MCF 10A (cell line): Measurements from ENCODE around the gene RPP30. TPM values are rescaled to one million over a fixed set of nuclear protein-coding genes. Genes with fewer than 3 reads are reported as not detected.

Source experiments
- BruUV-seq: library from RNA; stranded (reverse); fragments of 400-500 nt; replicated peaks from 2 replicates; lab custom pipeline; 2021; lab: Mats Ljungman, UMichigan
- CTCF ChIA-PET: fragments of 300-600 bp; sonication (Branson Sonifier 250); formaldehyde crosslinking; extraction: SDS; loops from one replicate; lab custom pipeline; 2021; ENCODE audit warnings: antibody characterized with exemption, inconsistent platforms; lab: Yijun Ruan, JAX
- POLR2A ChIA-PET: fragments of 300-600, 350-650 bp; sonication (Branson Sonifier 250); formaldehyde crosslinking; extraction: SDS; loops from one replicate; lab custom pipeline; 2020; ENCODE audit warnings: antibody characterized with exemption, inconsistent platforms; lab: Yijun Ruan, JAX
- DNase-seq: peaks from one replicate; pipeline ENCODE4 v3.0.0-alpha.2; 2018; ENCODE audit not compliant: unreplicated experiment
- H3K27ac Mint-ChIP-seq: one replicate; pipeline ENCODE4 v1.8.0; 2022; ENCODE audit warnings: mild to moderate bottlenecking, low read depth, mixed read lengths; ENCODE audit not compliant: unreplicated experiment
- H3K27me3 Mint-ChIP-seq: one replicate; pipeline ENCODE4 v1.8.0; 2022; ENCODE audit warnings: mixed read lengths; ENCODE audit not compliant: insufficient read depth, unreplicated experiment
- H3K36me3 Mint-ChIP-seq: one replicate; pipeline ENCODE4 v1.8.0; 2022; ENCODE audit warnings: mild to moderate bottlenecking, moderate library complexity, mixed read lengths; ENCODE audit not compliant: insufficient read depth, unreplicated experiment
- H3K4me1 Mint-ChIP-seq: one replicate; pipeline ENCODE4 v1.8.0; 2022; ENCODE audit warnings: mixed read lengths; ENCODE audit not compliant: insufficient read depth, unreplicated experiment
- H3K4me3 Mint-ChIP-seq: one replicate; pipeline ENCODE4 v1.8.0; 2022; ENCODE audit warnings: mild to moderate bottlenecking, moderate library complexity, mixed read lengths; ENCODE audit not compliant: unreplicated experiment
- H3K9me3 Mint-ChIP-seq: one replicate; pipeline ENCODE4 v1.8.0; 2022; ENCODE audit warnings: mixed read lengths; ENCODE audit not compliant: unreplicated experiment
- CTCF ChIP-seq: fragments of 200-600 bp; IDR thresholded peaks from one replicate; pipeline ENCODE4 v1.8.0; 2022; ENCODE audit warnings: antibody characterized with exemption, mild to moderate bottlenecking; ENCODE audit not compliant: unreplicated experiment
- intact Hi-C: fragments of 100-400 bp; cut with micrococcal nuclease; formaldehyde crosslinking; loops from 2 replicates; pipeline ENCODE4 v1.14.1; 2022
- total RNA-seq: library from RNA; stranded (reverse); gene quantifications from 2 replicates; pipeline ENCODE4 v1.2.3, GENCODE V29; 2022

Gene RPP30
- total RNA-seq, 1 experiment from 2014 or later: 41.8 TPM

GRCh38 chr10:90935581-90936275, 64.0 kb downstream of the RPP30 start:
- POLR2A ChIA-PET: interaction anchor here (0.8 kb wide), 1 partner anchor 11 kb away, joined by 3 read pairs; no protein-coding TSS in a partner anchor
- no peaks in the 10 kb centered on the region for H3K36me3 Mint-ChIP-seq
- no peaks in the 10 kb centered on the region for H3K27me3 Mint-ChIP-seq
- no peak overlapping the region for H3K4me3 Mint-ChIP-seq
- CTCF ChIA-PET: no interaction called here
- BruUV-seq: no TSS peak
- no peak for TF ChIP-seq CTCF
- no peak for DNase-seq
- no peaks in the 10 kb centered on the region for H3K9me3 Mint-ChIP-seq
- peaks cover 8% of the 10 kb centered on the region for H3K4me1 Mint-ChIP-seq
- peak overlapping the region; percentile 4 for H3K27ac Mint-ChIP-seq
- intact Hi-C loops: no loop called here

- no TSS peak for BruUV-seq
- intact Hi-C loops: no loop called here
- no peaks in the 10 kb centered on the region for H3K27me3 Mint-ChIP-seq
- DNase-seq: no peak
- peaks cover 3% of the 10 kb centered on the region for H3K4me1 Mint-ChIP-seq
- no peak for TF ChIP-seq CTCF
- POLR2A ChIA-PET: interaction anchor here (0.8 kb wide), 1 partner anchor 11 kb away, joined by 3 read pairs; no protein-coding TSS in a partner anchor
- no peak overlapping the region for H3K27ac Mint-ChIP-seq
- H3K9me3 Mint-ChIP-seq: no peaks in the 10 kb centered on the region
- H3K4me3 Mint-ChIP-seq: no peak overlapping the region
- H3K36me3 Mint-ChIP-seq: no peaks in the 10 kb centered on the region
- CTCF ChIA-PET: no interaction called here
These were observed 64.5 kb downstream of the RPP30 start for GRCh38 chr10:90936276-90936659.

GRCh38 chr10:90937645-90938258, 66.0 kb downstream of the RPP30 start:
- Mint-ChIP-seq H3K27ac (no peak overlapping the region), H3K4me3 (no peak overlapping the region), H3K27me3 (no peaks in the 10 kb centered on the region), H3K4me1 (no peaks in the 10 kb centered on the region), H3K36me3 (no peaks in the 10 kb centered on the region), H3K9me3 (no peaks in the 10 kb centered on the region)
- no peak for TF ChIP-seq CTCF
- CTCF ChIA-PET: no interaction called here
- no peak for DNase-seq
- POLR2A ChIA-PET: interaction anchor here (0.6 kb wide), 1 partner anchor 147 kb away, joined by 3 read pairs; no protein-coding TSS in a partner anchor
- intact Hi-C loops: no loop called here
- no TSS peak for BruUV-seq

GRCh38 chr10:90939116-90939515, 67.3 kb downstream of the RPP30 start:
- no peak for TF ChIP-seq CTCF
- CTCF ChIA-PET: interaction anchor here (0.6 kb wide), 1 partner anchor 27 kb away, joined by 3 read pairs; no protein-coding TSS in a partner anchor
- Mint-ChIP-seq H3K27me3 (no peaks in the 10 kb centered on the region), H3K36me3 (no peaks in the 10 kb centered on the region), H3K9me3 (no peaks in the 10 kb centered on the region), H3K4me1 (no peaks in the 10 kb centered on the region), H3K4me3 (no peak overlapping the region), H3K27ac (no peak overlapping the region)
- intact Hi-C loops: no loop called here
- DNase-seq: no peak
- BruUV-seq: no TSS peak
- POLR2A ChIA-PET: no interaction called here
